Activated CD4-positive, alpha-beta T cell treated with anti-CD3 and anti-CD28 coated beads, Interleukin-2, amount 50 U/mL, for 16 hours (primary cell): Measurements from ENCODE around the gene UPK3A.
"Not testable (repeated sequence)": the region's sequence is repeated elsewhere in the genome, so short reads cannot be mapped to it uniquely, and the experiment has no call there.

Experiments used
- DNase-seq: peaks from one replicate; pipeline ENCODE4 v3.0.0-alpha.2; 2020

Gene UPK3A

DNA sequence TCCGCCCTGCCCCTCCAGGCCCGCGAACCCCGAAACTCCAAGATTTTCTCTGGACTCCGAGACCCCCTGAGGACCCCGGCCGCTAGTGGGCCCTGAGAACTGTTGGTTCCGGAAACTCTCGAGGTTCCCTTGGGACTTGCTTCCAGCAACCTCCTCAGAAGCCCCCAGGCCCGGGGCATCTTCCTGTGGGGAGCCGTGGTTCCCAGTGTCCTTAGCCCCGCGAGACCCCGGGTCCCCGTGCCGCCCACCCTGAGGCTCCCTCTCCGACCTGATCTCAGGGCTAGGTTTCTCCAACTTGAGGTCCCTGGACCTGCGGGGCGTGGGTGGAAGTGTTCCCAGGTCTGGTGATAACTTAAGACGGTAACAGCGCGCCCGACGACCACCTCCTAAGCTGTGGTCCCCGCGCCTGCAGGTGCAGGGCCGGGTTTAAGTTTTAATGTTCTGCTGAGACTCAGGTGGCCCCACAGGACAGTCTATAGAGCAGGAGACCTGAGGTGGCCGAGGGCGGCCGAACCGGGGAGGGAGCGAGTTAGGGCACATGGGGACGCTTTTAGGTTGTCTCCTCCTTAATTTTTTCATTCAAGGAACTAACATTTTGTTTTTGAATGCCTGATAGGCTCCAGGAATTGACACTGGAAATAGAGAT lies 25.7 kb downstream of the UPK3A start:
- no peak for DNase-seq

DNA sequence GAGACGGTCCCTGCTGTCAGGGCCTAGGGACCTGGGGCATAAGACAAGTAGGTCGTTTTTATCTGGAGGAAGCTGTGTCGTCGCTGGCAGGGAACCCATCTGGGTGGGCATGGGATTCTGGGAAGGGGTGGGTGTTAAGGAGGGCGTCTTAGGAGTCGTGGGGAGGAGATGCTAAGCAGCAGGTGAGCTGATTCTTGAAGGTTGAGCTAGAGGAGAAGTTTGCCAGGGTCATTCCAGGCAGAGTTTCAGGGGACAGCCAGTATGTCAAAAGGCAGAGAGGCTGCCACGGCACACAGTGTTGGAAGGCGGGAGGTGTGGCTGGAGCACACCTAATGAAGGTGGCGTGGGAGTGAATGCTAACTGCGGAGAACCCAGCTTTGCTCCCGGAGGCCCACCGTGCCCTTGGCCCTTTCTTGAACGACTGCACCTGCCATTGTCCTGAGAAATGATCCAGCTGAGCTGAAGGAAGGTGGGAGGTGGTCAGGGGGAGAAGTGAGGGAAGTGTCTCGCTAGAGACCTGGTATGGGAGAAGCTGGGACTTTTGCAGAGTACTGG lies 26.3 kb downstream of the UPK3A start:
- DNase-seq: no peak

DNA sequence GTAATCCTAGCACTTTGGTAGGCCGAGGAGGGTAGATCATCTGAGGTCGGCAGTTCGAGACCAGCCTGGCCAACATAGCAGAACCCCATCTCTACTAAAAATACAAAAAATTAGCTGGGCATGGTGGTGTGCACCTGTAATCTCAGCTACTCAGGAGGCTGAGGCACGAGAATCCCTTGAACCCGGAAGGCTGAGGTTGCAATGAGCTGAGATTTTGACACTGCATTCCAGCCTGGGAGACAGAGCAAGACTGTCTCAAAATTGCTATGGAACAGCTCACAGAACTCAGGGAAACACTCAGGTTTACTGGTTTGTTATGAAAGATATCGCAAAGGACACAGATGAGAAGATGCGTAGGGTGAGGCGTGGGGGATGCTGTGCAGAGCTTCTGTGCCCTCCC lies 27.7 kb downstream of the UPK3A start:
- DNase-seq: no peak

DNA sequence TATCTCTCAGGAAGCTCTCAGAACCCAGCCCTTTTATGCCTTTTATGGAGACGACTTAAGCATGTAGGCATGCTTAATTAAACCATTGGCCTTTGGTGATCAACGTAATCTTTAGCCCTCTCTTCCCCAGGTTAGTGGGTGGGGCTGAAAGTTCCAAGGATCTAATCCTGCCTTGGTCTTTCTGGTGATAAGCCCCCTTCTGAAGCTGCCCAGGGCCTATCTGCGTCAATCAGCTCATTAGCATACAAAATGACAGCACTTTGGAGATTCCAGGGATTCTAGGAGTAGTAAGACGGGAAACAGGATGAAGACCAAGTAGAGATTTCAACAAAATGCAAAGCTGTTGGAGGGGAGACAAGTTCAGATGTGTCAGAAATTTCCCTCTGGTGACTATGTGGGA lies 28.1 kb downstream of the UPK3A start:
- no peak for DNase-seq

DNA sequence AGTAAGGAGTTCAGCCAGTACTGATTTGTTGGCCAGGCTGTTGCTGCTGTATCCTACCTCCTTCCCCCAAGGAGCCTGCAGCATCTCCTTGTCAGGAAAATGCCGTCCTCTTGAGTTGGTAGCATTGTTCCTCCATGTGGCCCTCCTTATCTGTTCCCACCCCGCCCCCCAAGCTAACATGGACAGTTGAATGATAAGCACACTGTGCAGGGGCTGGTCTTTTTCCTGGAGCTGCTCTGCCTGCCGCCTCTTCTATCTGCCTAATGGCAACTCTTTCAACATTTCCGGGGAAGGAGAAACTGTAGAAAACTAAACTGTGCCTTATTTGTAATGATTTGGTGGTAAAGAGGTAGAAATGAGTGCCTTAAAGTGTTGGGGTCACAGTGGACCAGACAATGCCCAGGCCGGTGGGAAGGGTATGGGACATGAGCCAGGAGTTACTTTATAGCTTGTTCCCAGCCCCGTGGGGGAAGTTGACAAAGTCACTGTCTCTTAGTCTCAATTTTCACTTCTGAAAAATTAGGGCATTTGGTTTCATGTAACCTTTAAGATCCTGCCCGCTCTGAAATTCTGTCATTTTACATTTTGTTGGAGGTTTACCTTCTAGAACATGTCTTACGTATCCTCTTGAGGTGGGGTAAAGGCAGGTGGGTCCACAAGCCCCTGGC lies 29.4 kb downstream of the UPK3A start:
- DNase-seq: no peak

DNA sequence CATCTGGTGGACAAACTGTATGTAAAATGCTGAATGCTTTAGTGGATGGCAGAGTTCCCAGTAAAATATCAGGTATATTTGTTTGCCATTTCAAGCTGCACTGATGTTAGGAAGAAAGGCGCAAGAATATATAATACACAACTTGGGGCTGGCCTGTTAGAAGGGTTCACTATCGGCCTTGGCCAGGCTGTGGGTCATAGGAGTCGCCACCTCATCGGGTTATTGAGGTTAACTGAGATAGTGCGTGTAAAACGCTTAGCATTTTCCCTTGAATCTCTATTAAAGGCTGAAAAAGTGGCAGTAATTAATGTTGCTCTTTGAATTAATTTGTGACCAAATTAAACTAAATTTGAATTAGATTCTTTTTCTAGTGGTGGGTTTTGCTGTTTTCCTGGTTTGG lies 30.0 kb downstream of the UPK3A start:
- DNase-seq: no peak

DNA sequence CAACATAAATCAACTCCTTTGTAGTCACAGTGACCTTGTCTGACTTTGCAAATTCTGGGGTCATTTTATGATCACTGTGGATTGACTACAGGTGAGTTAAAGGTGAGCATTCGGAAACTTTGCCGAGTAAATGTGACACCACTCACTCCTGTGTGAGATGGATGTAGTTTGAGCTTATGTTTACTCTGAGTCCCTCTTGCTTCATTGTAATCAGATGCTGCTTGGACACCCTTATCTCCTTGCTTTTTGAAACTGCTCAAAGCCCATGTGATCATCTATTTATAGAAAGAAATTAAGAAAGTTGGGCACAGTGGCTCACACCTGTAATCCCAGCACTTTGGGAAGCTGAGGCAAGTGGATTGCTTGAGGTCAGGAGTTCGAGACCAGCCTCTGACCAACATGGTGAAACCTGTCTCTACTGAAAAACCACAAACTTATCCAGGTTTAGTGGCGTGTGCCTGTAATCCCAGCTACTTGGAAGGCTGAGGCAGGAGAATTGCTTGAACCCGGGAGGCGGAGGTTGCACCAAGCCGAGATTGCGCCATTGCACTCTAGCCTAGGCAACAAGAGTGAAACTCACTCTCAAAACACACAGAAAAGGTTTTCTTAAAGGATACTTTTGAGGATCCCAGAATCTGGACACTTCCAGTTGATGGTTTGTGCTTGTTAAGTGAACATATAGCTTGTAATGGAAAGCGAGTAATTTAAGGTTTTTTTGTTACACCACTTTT lies 32.2 kb downstream of the UPK3A start:
- no peak for DNase-seq

DNA sequence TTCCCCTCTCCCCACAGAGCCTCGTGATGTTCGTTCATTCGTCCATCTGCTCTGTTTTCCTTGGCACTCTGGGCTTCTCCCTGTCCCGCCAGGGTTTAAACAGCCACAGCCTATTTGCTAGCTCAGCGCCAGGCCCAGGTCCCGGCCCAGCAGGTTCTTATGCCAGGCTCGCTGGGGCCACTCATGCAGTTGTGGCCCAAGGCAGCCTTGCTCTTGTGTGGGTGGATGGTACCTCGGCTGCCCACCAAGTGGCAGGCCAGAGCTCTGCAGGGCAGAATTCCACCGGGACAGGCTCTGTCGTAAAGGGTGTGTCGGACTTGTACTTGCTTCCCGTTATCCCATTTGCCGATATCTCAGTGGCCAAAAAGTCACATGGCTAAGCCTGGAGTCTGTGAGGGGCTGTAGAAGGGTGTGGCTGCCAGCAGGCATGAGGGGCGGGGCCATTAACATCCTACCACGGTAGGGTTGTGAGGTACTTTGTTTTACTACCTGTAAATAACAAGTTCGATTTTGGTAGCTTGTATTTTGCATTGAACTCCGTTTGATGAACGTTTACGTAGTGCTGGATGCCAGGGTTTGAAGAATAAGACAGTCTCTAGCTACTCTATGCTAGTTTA lies 32.9 kb downstream of the UPK3A start:
- no peak for DNase-seq

DNA sequence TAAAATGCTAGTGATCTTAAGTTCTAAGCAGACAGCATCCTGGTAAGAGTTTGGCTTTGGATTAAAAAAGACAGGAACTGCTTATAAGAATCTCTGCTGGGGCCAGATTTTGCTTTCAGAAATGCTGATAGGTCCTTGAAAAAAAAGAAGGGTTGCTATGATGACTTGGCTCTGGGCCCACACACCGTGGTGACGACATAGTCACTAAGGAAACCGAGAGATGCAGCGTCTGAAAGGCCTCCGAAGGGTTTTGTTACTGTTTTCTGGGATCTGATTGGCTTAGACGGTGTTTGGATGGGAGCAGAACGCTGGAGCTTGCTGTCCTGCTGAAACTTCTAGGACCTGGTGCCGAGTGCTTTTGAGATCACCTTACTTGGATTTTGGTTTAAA lies 33.4 kb downstream of the UPK3A start:
- peak; percentile 92 for DNase-seq

DNA sequence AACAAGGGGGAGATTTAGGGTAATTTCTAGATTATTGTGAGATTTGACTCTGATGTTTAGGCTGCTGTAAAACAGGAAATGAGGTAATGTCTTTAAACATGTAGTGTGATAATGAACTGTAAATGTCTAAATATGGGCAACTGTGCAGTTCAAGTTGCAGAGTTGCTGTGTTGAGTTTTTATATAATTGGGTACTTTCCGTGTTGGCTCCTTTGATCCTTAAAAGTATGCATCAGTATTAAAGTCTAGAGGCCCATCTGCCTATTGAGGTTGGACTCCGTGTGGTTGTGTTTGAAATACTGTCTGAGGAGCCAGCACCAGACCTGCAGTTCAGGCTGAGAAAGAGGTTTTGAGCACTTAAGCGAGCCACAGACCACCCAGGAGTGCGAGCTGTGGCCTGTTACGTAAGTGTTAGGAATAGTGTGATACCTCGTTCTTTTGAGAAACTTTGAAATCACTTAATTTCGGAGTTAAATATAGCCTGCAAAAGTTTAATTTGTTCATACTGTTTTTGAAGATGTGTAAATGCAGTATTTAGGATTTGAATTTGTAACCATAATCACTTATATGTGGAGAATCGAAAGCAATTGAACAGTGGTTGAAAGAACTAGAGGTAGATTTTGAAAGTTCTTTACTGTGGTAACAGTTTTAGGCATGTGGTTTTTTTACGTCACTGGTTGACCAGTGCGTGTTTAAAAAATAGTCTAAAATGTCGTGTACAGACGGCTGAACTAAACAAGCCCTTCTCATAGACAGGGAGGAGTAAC lies 34.0 kb downstream of the UPK3A start:
- peak; percentile 71 for DNase-seq

DNA sequence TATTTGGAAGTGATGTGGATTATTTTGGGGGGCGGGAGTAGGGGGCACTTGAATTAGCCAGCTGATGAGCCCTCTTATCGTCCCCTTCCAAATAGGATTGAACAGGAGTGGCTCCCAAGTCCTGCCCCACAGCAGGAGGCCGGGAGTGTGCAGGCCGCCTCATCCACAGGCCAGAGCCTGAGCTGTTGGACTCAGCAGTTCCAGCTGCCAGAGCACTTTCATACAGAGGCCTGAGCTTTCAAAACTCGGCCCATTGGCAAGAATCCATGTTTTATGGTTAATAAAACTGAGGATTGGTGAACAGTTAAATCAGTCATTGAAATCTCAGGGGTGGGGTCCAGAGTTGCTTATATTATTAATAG lies 34.6 kb downstream of the UPK3A start:
- DNase-seq: no peak

DNA sequence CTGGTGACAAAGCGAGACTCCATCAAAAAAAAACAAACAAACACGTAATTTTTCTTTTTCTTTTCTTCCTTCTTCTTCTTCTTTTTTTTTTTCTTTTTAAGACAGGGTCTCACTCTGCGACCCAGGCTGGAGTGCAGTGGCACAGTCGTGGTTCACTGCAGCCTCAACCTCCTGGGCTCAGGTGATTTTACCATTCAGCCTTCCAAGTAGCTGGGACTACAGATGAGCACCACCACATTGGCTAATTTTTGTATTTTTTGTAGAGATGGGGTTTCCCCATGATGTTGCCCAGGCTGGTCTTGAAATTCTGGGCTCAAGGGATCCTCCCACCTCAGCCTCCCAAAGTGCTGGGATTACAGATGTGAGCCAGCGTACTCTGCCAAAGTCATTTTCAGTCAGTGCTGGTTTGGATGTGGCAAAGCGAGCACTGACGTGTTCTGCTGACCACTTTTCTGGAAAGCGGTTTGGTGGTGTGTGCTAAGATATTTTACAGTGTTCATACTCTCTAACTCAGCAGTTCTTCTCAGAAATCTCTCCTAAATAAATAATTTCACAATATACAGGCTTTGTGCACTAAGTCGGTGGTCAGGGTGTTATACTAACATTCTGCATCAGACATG lies 35.7 kb downstream of the UPK3A start:
- peak; percentile 29 for DNase-seq

DNA sequence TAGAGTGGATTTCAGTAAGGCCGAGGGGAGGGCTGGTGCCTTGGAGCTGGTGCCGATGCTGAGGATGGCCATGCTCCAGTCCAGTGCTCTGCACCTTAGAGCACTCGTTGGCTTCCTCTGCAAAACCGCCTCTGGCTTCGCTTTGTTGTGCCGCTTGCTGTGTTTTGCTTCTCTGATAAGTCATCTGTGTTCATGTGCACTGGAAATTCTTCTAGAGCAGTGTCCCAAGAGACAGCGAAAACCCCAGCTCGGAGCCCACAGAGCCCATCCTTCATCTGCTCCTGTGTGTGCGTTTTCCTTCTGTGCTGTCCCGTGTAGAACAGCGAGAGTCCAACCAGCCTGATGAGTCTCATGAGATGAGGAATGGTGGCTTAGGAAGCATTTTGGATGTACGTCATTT lies 37.1 kb downstream of the UPK3A start:
- no peak for DNase-seq

DNA sequence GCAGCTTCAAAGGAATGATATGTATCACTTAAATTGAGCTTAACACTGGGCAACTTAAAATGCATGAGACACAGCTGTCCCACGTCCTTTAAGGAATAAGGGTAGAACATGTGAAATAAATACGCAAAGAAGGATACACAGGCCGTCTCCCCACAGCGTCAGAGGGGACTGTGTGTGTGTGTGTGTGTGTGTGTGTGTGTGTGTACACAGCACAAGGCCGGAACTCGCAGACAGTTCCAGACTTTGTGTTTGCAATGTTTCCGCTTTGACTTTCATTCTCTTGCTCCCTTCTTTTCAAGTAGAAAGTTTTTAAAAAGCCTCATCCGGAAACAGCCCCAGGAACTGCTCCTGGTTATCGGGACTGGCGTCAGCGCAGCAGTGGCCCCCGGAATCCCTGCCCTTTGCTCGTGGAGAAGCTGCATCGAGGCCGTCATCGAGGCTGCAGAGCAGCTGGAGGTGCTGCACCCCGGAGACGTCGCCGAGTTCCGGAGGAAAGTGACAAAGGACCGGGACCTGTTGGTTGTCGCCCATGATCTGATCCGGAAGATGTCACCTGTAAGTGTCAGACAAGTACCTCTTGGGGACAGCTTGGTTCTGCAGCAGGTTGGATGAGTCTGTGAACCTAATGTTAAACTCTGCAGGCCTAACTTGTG lies 38.2 kb downstream of the UPK3A start:
- DNase-seq: no peak

DNA sequence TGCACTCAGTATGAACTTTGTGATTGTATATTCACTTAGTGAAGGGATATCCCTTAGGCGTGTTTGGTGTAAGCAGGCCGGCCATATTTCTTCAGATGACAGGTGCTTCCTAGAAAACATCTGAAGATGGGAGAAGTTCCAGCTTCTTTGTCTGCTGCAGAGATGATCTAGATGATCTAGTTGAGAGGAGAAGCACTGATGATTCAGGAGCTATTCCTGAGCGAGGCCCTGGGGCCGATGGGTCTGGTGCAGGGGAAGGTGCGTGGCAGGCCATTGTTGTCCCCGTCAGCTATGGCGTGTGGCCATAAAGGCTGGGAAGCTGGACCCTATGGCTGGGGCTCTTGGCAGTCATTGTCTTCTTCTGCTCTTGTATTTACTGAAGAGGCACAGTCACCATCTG lies 38.9 kb downstream of the UPK3A start:
- no peak for DNase-seq

DNA sequence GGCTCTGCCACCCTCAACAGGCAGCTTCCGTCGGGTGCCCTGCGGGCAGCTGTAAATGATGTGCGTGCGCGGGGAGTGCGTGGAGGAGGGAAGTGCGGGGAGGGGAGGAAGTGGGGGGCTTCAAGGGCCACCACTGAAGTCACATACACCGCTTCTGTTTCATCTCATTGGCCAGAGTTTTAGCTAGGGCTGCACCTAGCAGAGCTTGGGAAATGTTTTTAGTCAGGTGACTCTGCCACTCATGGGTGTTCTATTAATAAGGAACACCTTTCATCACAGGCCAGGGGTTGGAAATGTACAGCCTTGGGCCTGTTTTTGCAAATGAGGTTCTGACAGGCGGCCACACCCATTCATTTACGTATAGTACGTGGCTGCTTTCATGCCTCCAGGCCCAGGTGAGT lies 39.6 kb downstream of the UPK3A start:
- no peak for DNase-seq

DNA sequence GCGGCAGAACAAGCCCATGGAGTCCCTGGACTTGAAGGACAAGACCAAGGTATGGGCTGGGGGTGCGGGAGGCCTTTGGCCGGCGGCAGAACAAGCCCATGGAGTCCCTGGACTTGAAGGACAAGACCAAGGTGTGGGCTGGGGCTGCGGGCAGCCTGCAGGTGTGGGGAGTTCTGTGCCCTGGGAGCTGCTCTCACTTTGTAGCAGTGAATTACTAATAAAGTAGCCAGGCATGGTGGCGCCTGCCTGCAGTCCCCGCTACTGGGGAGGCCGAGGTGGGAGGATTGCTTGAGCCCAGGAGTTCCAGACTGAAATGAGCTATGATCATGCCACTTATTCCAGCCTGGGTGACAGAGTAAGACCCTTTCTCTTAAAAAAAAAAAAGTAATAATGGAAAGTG lies 43.5 kb downstream of the UPK3A start:
- DNase-seq: not testable (repeated sequence)

DNA sequence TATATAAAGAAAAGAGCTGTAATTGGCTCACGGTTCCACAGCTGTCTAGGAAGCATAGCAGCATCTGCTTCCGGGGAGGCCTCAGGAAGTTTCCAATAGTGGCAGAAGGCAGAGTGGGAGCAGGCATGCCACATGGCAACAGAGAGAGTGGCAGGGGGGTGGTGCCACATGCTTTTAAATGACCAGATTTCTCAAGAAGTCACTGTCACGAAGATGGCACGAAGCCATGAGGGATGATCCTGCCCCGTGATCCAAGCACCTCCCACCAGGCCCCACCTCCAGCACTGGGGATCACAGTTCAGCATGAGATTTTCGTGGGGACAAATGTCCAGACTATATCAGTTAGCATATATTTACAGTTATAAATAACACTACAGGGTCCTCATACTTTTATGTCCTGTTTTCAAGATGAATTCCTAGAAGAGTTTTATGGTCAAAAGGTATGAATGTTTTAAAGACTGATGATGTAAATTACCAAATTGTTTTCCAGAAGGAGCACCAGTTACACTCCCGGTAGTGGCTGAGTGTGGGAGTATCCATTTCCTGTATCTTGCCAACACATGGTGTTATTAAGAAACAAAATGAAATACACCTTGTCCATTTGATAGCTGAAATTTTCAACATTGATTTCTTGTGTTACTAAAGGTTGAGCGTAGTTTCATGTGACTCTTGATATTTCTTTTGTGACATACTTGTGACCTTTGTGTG lies 44.2 kb downstream of the UPK3A start:
- DNase-seq: no peak

DNA sequence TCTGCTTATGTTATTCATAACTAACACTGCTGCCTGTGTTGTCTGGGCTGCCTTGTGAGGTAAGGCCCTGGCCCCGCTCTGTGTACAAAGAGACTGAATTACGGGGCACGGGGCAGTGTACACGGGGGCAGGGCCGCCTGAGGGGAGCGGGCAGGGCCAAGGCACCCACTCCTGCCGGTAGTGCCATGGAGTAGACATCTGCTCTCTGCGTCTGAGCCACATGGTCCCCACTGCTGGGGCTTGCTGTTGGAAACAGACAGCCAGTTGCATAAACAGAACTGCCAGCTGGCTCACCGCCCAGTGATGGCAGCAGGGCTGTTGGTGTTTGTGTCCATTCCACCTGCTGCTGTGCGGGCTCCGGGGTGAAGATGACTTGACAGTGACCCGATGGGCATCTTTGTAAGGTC lies 44.8 kb downstream of the UPK3A start:
- DNase-seq: no peak

DNA sequence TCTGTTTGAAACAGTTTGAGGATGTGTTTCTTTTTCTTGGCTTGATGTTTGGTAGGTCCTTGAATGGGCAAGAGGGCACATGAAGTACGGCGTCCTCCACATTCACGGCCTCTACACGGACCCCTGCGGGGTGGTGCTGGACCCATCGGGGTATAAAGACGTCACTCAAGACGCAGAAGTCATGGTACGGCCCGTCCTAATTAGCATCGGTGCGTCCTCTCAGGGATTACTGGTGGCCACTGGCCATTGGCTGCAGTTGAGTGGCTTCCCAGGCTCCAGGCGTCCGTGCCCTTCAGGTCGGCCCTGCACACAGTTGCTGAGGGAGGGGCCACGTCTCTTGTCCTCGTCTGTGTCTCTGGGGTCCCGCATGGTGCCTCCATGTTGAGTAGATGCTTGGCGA lies 45.8 kb downstream of the UPK3A start:
- no peak for DNase-seq

DNA sequence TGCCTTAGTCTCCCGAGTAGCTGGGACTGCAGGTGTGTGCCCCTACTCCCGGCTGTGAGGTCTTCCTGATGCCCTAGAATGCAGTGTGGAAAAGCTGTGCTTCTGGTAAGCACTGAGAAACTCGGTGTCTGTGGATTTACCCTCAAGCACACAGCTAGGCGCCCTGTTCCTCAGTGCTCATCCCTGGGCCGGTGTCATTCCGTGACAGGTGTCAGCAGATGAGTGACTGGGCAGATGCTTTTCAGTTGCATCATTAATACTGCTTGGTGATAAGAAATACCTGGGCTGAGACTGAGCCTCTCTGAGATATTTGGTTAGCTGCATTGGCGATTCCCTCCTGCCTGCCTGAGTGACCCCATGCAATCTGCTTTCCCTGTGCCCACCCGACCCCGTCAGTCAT lies 46.7 kb downstream of the UPK3A start:
- no peak for DNase-seq
